Spleen (tissue), 7 donors: ENCODE results near the gene TESPA1.

Experiments used
- CTCF ChIP-seq, 11 experiments: fragments of 200-600 bp in 7 of 11; fragments of 450-650 bp in 4 of 11; sonication (generic) in 4 of 11; IDR thresholded peaks in 8 of 11; conservative IDR thresholded peaks in 3 of 11; 1 replicate in 7 of 11; 2 replicates in 4 of 11; pipeline versions ENCODE4 v1.4.0 to v1.8.0; 2016 to 2021; ENCODE audit warnings: antibody characterized with exemption in 11 of 11, inconsistent platforms in 4 of 11, mild to moderate bottlenecking in 1 of 11
- POLR2AphosphoS5 ChIP-seq, 3 donors: sonication (generic); formaldehyde crosslinking; IDR thresholded peaks; one replicate each; pipeline ENCODE4 v1.5.1; 2017; ENCODE audit warnings: antibody characterized with exemption in 3 of 3
- donor health status: DM: no; HTN: no; CAD: no; lungs with moderate emphysema.
- donor health status: DM: no; HTN: no; CAD: no.
- donor health status: DM: no; HTN: no; CAD: no.

GRCh38 chr12:54983536-54984101 is 943 bp downstream of the TESPA1 start:
- TF ChIP-seq POLR2AphosphoS5 (IDR thresholded peaks at IDR 0.05) = no peak
- no peak for TF ChIP-seq CTCF (IDR thresholded peaks at IDR 0.05 in 8 of 11, conservative IDR thresholded peaks at IDR 0.05 in 3 of 11)
